Ecto neural progenitor cell (in vitro differentiated cells): ENCODE data around the gene ARRB1.
"Not testable (repeated sequence)": the region's sequence is repeated elsewhere in the genome, so short reads cannot be mapped to it uniquely, and the experiment has no call there.

Source experiments
- DNase-seq: peaks from one replicate; pipeline ENCODE4 v3.0.0-alpha.2; 2018; ENCODE audit warnings: low spot score

The ARRB1 gene

GRCh38 chr11:75351541-75351790 lies at the start of gene ARRB1:
ARRB1 (minus strand) TSS chr11:75351661; CDS start chr11:75351607, 54 bp downstream.
- no peak for DNase-seq

- DNase-seq, result no peak
These were observed 48.8 kb upstream of the ARRB1 start for GRCh38 chr11:75400146-75400865.

GRCh38 chr11:75399344-75400145 lies 48.1 kb upstream of the ARRB1 start, which contains the start of gene RPS3:
RPS3 (plus strand) TSS chr11:75399518; CDS start chr11:75399548, 30 bp downstream.
- DNase-seq, result peak; percentile 92

GRCh38 chr11:75398906-75399305 lies 47.4 kb upstream of the ARRB1 start:
- no peak for DNase-seq

- no peak for DNase-seq
These were observed 42.8 kb upstream of the ARRB1 start for GRCh38 chr11:75394085-75394840.

GRCh38 chr11:75389925-75390324 lies 38.5 kb upstream of the ARRB1 start:
- no peak for DNase-seq

GRCh38 chr11:75389276-75389605 lies 37.8 kb upstream of the ARRB1 start:
- DNase-seq, result no peak

- DNase-seq, result peak; percentile 72
These were observed 37.2 kb upstream of the ARRB1 start for GRCh38 chr11:75388386-75389275.

- no peak for DNase-seq
These were observed 36.4 kb upstream of the ARRB1 start for GRCh38 chr11:75387736-75388294.

- no peak for DNase-seq
These were observed 35.6 kb upstream of the ARRB1 start for GRCh38 chr11:75386942-75387630.

GRCh38 chr11:75384438-75385080 lies 33.1 kb upstream of the ARRB1 start:
- DNase-seq, result peak; percentile 86

GRCh38 chr11:75383246-75383645 lies 31.8 kb upstream of the ARRB1 start:
- DNase-seq, result no peak

GRCh38 chr11:75380716-75381420 lies 29.4 kb upstream of the ARRB1 start:
- no peak for DNase-seq

- no peak for DNase-seq
These were observed 28.8 kb upstream of the ARRB1 start for GRCh38 chr11:75380245-75380644.

GRCh38 chr11:75378776-75379175 lies 27.3 kb upstream of the ARRB1 start:
- not testable (repeated sequence) for DNase-seq

GRCh38 chr11:75376175-75376574 lies 24.7 kb upstream of the ARRB1 start:
- no peak for DNase-seq

- DNase-seq, result no peak
These were observed 24.2 kb upstream of the ARRB1 start for GRCh38 chr11:75375626-75376025.

- DNase-seq, result no peak
These were observed 23.2 kb upstream of the ARRB1 start for GRCh38 chr11:75374646-75375045.

- DNase-seq, result no peak
These were observed 21.7 kb upstream of the ARRB1 start for GRCh38 chr11:75373201-75373600.
